NAMALWA (cell line): Measurements from ENCODE around the gene AXIN2.

Experiments used
- DNase-seq: peaks from one replicate; pipeline ENCODE4 v3.0.0-alpha.2; 2015; ENCODE audit warnings: low spot score

AXIN2 gene

GRCh38 chr17:65583921-65584603, 22.6 kb upstream of the AXIN2 start:
- DNase-seq, result no peak

- DNase-seq, result no peak
These were observed 15.5 kb upstream of the AXIN2 start for GRCh38 chr17:65576939-65577338.

- DNase-seq, result no peak
These were observed 11.8 kb upstream of the AXIN2 start for GRCh38 chr17:65573282-65573602.

GRCh38 chr17:65572581-65573281, 11.3 kb upstream of the AXIN2 start:
- no peak for DNase-seq

- DNase-seq, result no peak
These were observed 10.7 kb upstream of the AXIN2 start for GRCh38 chr17:65572186-65572580.

GRCh38 chr17:65568918-65569317, 7.5 kb upstream of the AXIN2 start:
- DNase-seq, result no peak

GRCh38 chr17:65567566-65567965, 6.1 kb upstream of the AXIN2 start:
- no peak for DNase-seq

- no peak for DNase-seq
These were observed 4.1 kb upstream of the AXIN2 start for GRCh38 chr17:65565559-65565958.

- DNase-seq, result no peak
These were observed 3.3 kb upstream of the AXIN2 start for GRCh38 chr17:65564793-65565192.

GRCh38 chr17:65562206-65562531, 721 bp upstream of the AXIN2 start:
- no peak for DNase-seq

- peak; percentile 82 for DNase-seq
These were observed 608 bp downstream of the AXIN2 start for GRCh38 chr17:65560628-65561451.

GRCh38 chr17:65559804-65560627, 1.4 kb downstream of the AXIN2 start:
- peak; percentile 12 for DNase-seq

- no peak for DNase-seq
These were observed 2.0 kb downstream of the AXIN2 start for GRCh38 chr17:65559461-65559803.

GRCh38 chr17:65558683-65559460, 2.6 kb downstream of the AXIN2 start:
- no peak for DNase-seq

GRCh38 chr17:65558311-65558682, 3.2 kb downstream of the AXIN2 start:
- no peak for DNase-seq

GRCh38 chr17:65557349-65558310, 3.8 kb downstream of the AXIN2 start:
- DNase-seq, result no peak

- DNase-seq, result no peak
These were observed 4.5 kb downstream of the AXIN2 start for GRCh38 chr17:65556910-65557348.

GRCh38 chr17:65556014-65556909, 5.2 kb downstream of the AXIN2 start:
- peak; percentile 78 for DNase-seq

- no peak for DNase-seq
These were observed 6.8 kb downstream of the AXIN2 start for GRCh38 chr17:65554553-65555223.
